Pancreas (tissue), 10 donors: ENCODE measurements around the gene ATP9B. TPM values are rescaled to one million over a fixed set of nuclear protein-coding genes. Genes with fewer than 3 reads are reported as not detected.

Experiments
- ATAC-seq, 4 donors: fragments of 200-7000 bp; cut with Tn5 transposase; one replicate each; pipeline versions ENCODE4 v1.8.0 to v1.9.1; 2020; ENCODE audit warnings: mild to moderate bottlenecking in 4 of 4, moderate library complexity in 4 of 4
- DNase-seq, 6 donors: peaks; one replicate each; pipeline ENCODE4 v3.0.0-alpha.2; 2020
- FAIRE-seq: peaks from 2 replicates; lab custom pipeline; 2012; peaks lifted over from hg19 to GRCh38; lab: Jason Lieb, UNC
- H3K27ac ChIP-seq, 4 donors: fragments of 200-600 bp; sonication (generic); 1 replicate in 3 of 4; 2 replicates in 1 of 4; pipeline versions ENCODE4 v1.5.0 to v1.8.0; 2020
- H3K27me3 ChIP-seq, 4 donors: fragments of 200-600 bp; one replicate each; pipeline ENCODE4 v1.8.0; 2021
- H3K36me3 ChIP-seq, 3 donors: fragments of 200-600 bp; sonication (generic) in 1 of 3; one replicate each; pipeline versions ENCODE4 v1.5.0 to v1.8.0; 2020 to 2021
- H3K4me1 ChIP-seq, 3 donors: fragments of 200-600 bp; one replicate each; pipeline ENCODE4 v1.8.0; 2021
- H3K4me3 ChIP-seq, 4 donors: fragments of 200-600 bp; sonication (generic) in 2 of 4; one replicate each; pipeline versions ENCODE4 v1.5.0 to v1.8.0; 2020 to 2021
- H3K9me3 ChIP-seq, 4 donors: fragments of 200-600 bp; one replicate each; pipeline ENCODE4 v1.8.0; 2021
- CTCF ChIP-seq, 4 donors: fragments of 200-600 bp; sonication (generic) in 3 of 4; IDR thresholded peaks; one replicate each; pipeline versions ENCODE4 v1.5.0 to v1.8.0; 2021; ENCODE audit warnings: antibody characterized with exemption in 4 of 4
- WGBS, 2 donors: extraction: QIAGEN DNeasy Blood & Tissue Kit; methylation state at CpG; one replicate each; pipeline ENCODE4 v1.1.7; 2013; 5-methylcytosine and 5-hydroxymethylcytosine counted together
- intact Hi-C, 3 donors: fragments of 100-400 bp; cut with DNase I; formaldehyde crosslinking; loops; one replicate each; pipeline versions ENCODE4 v1.11.1 to v1.14.2; 2022
- polyA plus RNA-seq, 2 donors: library from polyadenylated mRNA; stranded (reverse); fragments of 200-250 nt; gene quantifications; one replicate each; pipeline ENCODE4 v1.2.3, GENCODE V29; 2013
- total RNA-seq, 6 donors: library from RNA; stranded (reverse); fragmentation: NEBNext Ultra II Directional in 4 of 6; extraction: Animal tissue kit (Norgen Biotek cat#: 25700) in 4 of 6; gene quantifications; one replicate each; pipeline versions ENCODE4 v1.2.1 to v1.2.4, GENCODE V29; 2021 to 2023
- donor health status: healthy with polysubstance abuse.
- donor health status: DM: no; HTN: no; CAD: no; lungs with moderate emphysema.
- donor health status: DM: no; HTN: no; CAD: no.
- donor health status: control.
- donor health status: control.
- donor health status: Bipolar disorder and iron deficiency.
- donor health status: DM: yes; HTN: yes; CAD: no.
- donor health status: DM: no; HTN: no; CAD: no.
- donor health status: DM: no; HTN: no; CAD: no.
- donor health status: DM: yes; HTN: yes; CAD: no.

Gene ATP9B
- total and polyA plus RNA-seq, 8 donors, result 10.2 to 19.0 (median 15.5) TPM

GRCh38 chr18:79399275-79400081 lies 330.3 kb downstream of the ATP9B start:
- Histone ChIP-seq H3K36me3 (no peaks in the 10 kb centered on the region), H3K27ac (peak overlapping the region in 1 of 4 donors; percentile 5), H3K4me1 (peaks cover 3 to 7% (median 7%) of the 10 kb centered on the region in 3 donors), H3K27me3 (no peaks in the 10 kb centered on the region), H3K4me3 (peak overlapping the region; percentile 75 to 86 (median 80)), H3K9me3 (no peaks in the 10 kb centered on the region)
- WGBS, 2 donors, result 18 to 26% methylated on average over 63 to 79 of the region's 79 CpGs
- peak in 3 of 6 donors; percentile 42 to 78 (median 69) for DNase-seq
- ATAC-seq, result peak in 2 of 4 donors; percentile 1 to 12
- intact Hi-C loops, result no loop called here
- TF ChIP-seq CTCF (IDR thresholded peaks at IDR 0.05), result no peak
- no peak for FAIRE-seq

GRCh38 chr18:79400091-79400590 lies 330.9 kb downstream of the ATP9B start:
- Histone ChIP-seq H3K36me3 (no peaks in the 10 kb centered on the region), H3K27ac (peak overlapping the region in 3 of 4 donors; percentile 33 to 46 (median 44)), H3K4me3 (peak overlapping the region; percentile 75 to 86 (median 80)), H3K9me3 (no peaks in the 10 kb centered on the region), H3K27me3 (no peaks in the 10 kb centered on the region), H3K4me1 (peaks cover 0 to 3% (median under 1%) of the 10 kb centered on the region in 3 donors)
- 1 to 2% methylated on average over 55 to 71 of the region's 71 CpGs for WGBS, 2 donors
- intact Hi-C loops, result no loop called here
- FAIRE-seq (no peak), ATAC-seq (peak; percentile 55 to 77 (median 59)), DNase-seq (peak; percentile 43 to 83 (median 70))
- TF ChIP-seq CTCF (IDR thresholded peaks at IDR 0.05), result no peak

- intact Hi-C loops, result no loop called here
- peaks cover 0 to 3% (median 0%) of the 10 kb centered on the region in 3 donors for H3K4me1 ChIP-seq
- peak in 1 of 4 donors; percentile 16 for ATAC-seq
Observed at GRCh38 chr18:79400591-79401381, 331.6 kb downstream of the ATP9B start.

More at GRCh38 chr18:79400591-79401381, 331.6 kb downstream of the ATP9B start:
- H3K4me3 ChIP-seq, result peak overlapping the region; percentile 75 to 86 (median 80)
- H3K27ac ChIP-seq, result peak overlapping the region in 3 of 4 donors; percentile 33 to 46 (median 44)
- 38 to 67% methylated on average over 22 to 47 of the region's 58 CpGs for WGBS, 2 donors
- no peaks in the 10 kb centered on the region for H3K27me3 ChIP-seq
- FAIRE-seq (no peak), DNase-seq (peak in 3 of 6 donors; percentile 35 to 70 (median 63))
- TF ChIP-seq CTCF (IDR thresholded peaks at IDR 0.05), result no peak
- no peaks in the 10 kb centered on the region for H3K36me3 ChIP-seq
- no peaks in the 10 kb centered on the region for H3K9me3 ChIP-seq
